HG02678 (cell line): Measurements from ENCODE around the gene RYR3.

Source experiments
- ATAC-seq: cut with Tn5 transposase; IDR thresholded peaks from one replicate; pipeline ENCODE4 v1.9.1; 2021; ENCODE audit warnings: mild to moderate bottlenecking, moderate library complexity; ENCODE audit not compliant: unreplicated experiment

The RYR3 gene

GRCh38 chr15:33693166-33693800 lies 382.5 kb downstream of the RYR3 start:
- ATAC-seq = no peak

GRCh38 chr15:33698126-33698525 lies 387.4 kb downstream of the RYR3 start:
- ATAC-seq = no peak

GRCh38 chr15:33699145-33699544 lies 388.4 kb downstream of the RYR3 start:
- ATAC-seq = no peak

GRCh38 chr15:33699691-33700447 lies 389.1 kb downstream of the RYR3 start:
- no peak for ATAC-seq

GRCh38 chr15:33700695-33701303 lies 390.0 kb downstream of the RYR3 start:
- peak; percentile 86 for ATAC-seq

- no peak for ATAC-seq
Observed at GRCh38 chr15:33701304-33701696, 390.5 kb downstream of the RYR3 start.

GRCh38 chr15:33706173-33706572 lies 395.4 kb downstream of the RYR3 start:
- no peak for ATAC-seq

GRCh38 chr15:33710748-33711147 lies 400.0 kb downstream of the RYR3 start:
- no peak for ATAC-seq

- no peak for ATAC-seq
Observed at GRCh38 chr15:33716025-33716424, 405.3 kb downstream of the RYR3 start.

- no peak for ATAC-seq
Observed at GRCh38 chr15:33720952-33721351, 410.2 kb downstream of the RYR3 start.

- peak; percentile 94 for ATAC-seq
Observed at GRCh38 chr15:33722005-33722672, 411.4 kb downstream of the RYR3 start.

GRCh38 chr15:33722673-33723015 lies 411.9 kb downstream of the RYR3 start:
- ATAC-seq = no peak

GRCh38 chr15:33724321-33725036 lies 413.7 kb downstream of the RYR3 start:
- ATAC-seq = no peak

- ATAC-seq = no peak
Observed at GRCh38 chr15:33729653-33730052, 418.9 kb downstream of the RYR3 start.

GRCh38 chr15:33730815-33731214 lies 420.0 kb downstream of the RYR3 start:
- ATAC-seq = peak; percentile 40

GRCh38 chr15:33735143-33735542 lies 424.4 kb downstream of the RYR3 start:
- no peak for ATAC-seq

GRCh38 chr15:33735637-33736247 lies 425.0 kb downstream of the RYR3 start:
- no peak for ATAC-seq

- no peak for ATAC-seq
Observed at GRCh38 chr15:33737687-33738601, 427.2 kb downstream of the RYR3 start.

- no peak for ATAC-seq
Observed at GRCh38 chr15:33738941-33739664, 428.3 kb downstream of the RYR3 start.
